Chondrocyte (in vitro differentiated cells): Measurements from ENCODE around the gene PIK3CA. TPM values are rescaled to one million over a fixed set of nuclear protein-coding genes. Genes with fewer than 3 reads are reported as not detected.

Experiments used
- DNase-seq: peaks from one replicate; pipeline ENCODE4 v3.0.0; 2021; ENCODE audit warnings: mixed read lengths, low spot score
- H3K27ac Mint-ChIP-seq: one replicate; pipeline ENCODE4 v1.8.0; 2021; ENCODE audit warnings: mild to moderate bottlenecking, moderate library complexity, mixed read lengths; ENCODE audit not compliant: unreplicated experiment
- H3K27me3 Mint-ChIP-seq: 2 replicates; pipeline ENCODE4 v1.8.0; 2021; ENCODE audit warnings: low read depth, mixed read lengths
- H3K36me3 Mint-ChIP-seq: 2 replicates; pipeline ENCODE4 v1.8.0; 2021; ENCODE audit warnings: low read depth, mixed read lengths
- H3K4me1 Mint-ChIP-seq: 2 replicates; pipeline ENCODE4 v1.8.0; 2021; ENCODE audit warnings: low read depth, mild to moderate bottlenecking, mixed read lengths
- H3K4me3 Mint-ChIP-seq: one replicate; pipeline ENCODE4 v1.8.0; 2021; ENCODE audit warnings: mild to moderate bottlenecking, moderate library complexity, mixed read lengths; ENCODE audit not compliant: unreplicated experiment
- H3K9me3 Mint-ChIP-seq: 2 replicates; pipeline ENCODE4 v1.8.0; 2021; ENCODE audit warnings: low read depth, mixed read lengths
- CTCF ChIP-seq: fragments of 200-600 bp; sonication (generic); IDR thresholded peaks from 2 replicates; pipeline ENCODE4 v1.5.0; 2021; ENCODE audit warnings: antibody characterized with exemption, mild to moderate bottlenecking, moderate library complexity
- total RNA-seq: library from RNA; stranded (reverse); gene quantifications from 3 replicates; pipeline ENCODE4 v1.2.1, GENCODE V29; 2021

PIK3CA gene
- total RNA-seq, 1 donor from 2014 or later: 29.3 TPM

GRCh38 chr3:179223548-179223947 is 75.4 kb downstream of the PIK3CA start:
- peaks cover 5% of the 10 kb centered on the region for H3K4me1 Mint-ChIP-seq
- no peaks in the 10 kb centered on the region for H3K9me3 Mint-ChIP-seq
- H3K27ac Mint-ChIP-seq: no peak overlapping the region
- TF ChIP-seq CTCF: no peak
- peaks cover 21% of the 10 kb centered on the region for H3K36me3 Mint-ChIP-seq
- no peak overlapping the region for H3K4me3 Mint-ChIP-seq
- H3K27me3 Mint-ChIP-seq: no peaks in the 10 kb centered on the region
- DNase-seq: no peak

- no peak overlapping the region for H3K27ac Mint-ChIP-seq
- H3K27me3 Mint-ChIP-seq: no peaks in the 10 kb centered on the region
- no peaks in the 10 kb centered on the region for H3K9me3 Mint-ChIP-seq
- H3K36me3 Mint-ChIP-seq: peaks cover 18% of the 10 kb centered on the region
- DNase-seq: no peak
- TF ChIP-seq CTCF: no peak
- H3K4me1 Mint-ChIP-seq: peaks cover 5% of the 10 kb centered on the region
- H3K4me3 Mint-ChIP-seq: no peak overlapping the region
These were observed 76.4 kb downstream of the PIK3CA start for GRCh38 chr3:179224584-179224983.

- no peak overlapping the region for H3K27ac Mint-ChIP-seq
- peaks cover 37% of the 10 kb centered on the region for H3K36me3 Mint-ChIP-seq
- DNase-seq: no peak
These were observed 79.2 kb downstream of the PIK3CA start for GRCh38 chr3:179227349-179227748.

GRCh38 chr3:179229177-179229576 is 81.0 kb downstream of the PIK3CA start:
- Mint-ChIP-seq H3K27me3 (no peaks in the 10 kb centered on the region), H3K27ac (no peak overlapping the region), H3K36me3 (peaks cover 35% of the 10 kb centered on the region), H3K9me3 (no peaks in the 10 kb centered on the region), H3K4me1 (peaks cover 11% of the 10 kb centered on the region), H3K4me3 (no peak overlapping the region)
- no peak for TF ChIP-seq CTCF
- no peak for DNase-seq

More at GRCh38 chr3:179227349-179227748, 79.2 kb downstream of the PIK3CA start:
- peaks cover 5% of the 10 kb centered on the region for H3K4me1 Mint-ChIP-seq
- no peak overlapping the region for H3K4me3 Mint-ChIP-seq
- H3K27me3 Mint-ChIP-seq: no peaks in the 10 kb centered on the region
- TF ChIP-seq CTCF: no peak
- H3K9me3 Mint-ChIP-seq: no peaks in the 10 kb centered on the region

GRCh38 chr3:179233043-179233442 is 84.9 kb downstream of the PIK3CA start:
- Mint-ChIP-seq H3K4me1 (peaks cover 23% of the 10 kb centered on the region), H3K9me3 (no peaks in the 10 kb centered on the region), H3K4me3 (no peak overlapping the region), H3K27ac (no peak overlapping the region), H3K36me3 (peaks cover 23% of the 10 kb centered on the region), H3K27me3 (no peaks in the 10 kb centered on the region)
- no peak for DNase-seq
- TF ChIP-seq CTCF: no peak
